NK-92 (cell line): ENCODE results near the gene ZNF331.

Source experiments
- DNase-seq: peaks from one replicate; lab custom pipeline; 2025; ENCODE audit not compliant: unreplicated experiment; lab: John Stamatoyannopoulos, UW

The ZNF331 gene

GRCh38 chr19:53571339-53571738, 33.4 kb downstream of the ZNF331 start:
- DNase-seq: no peak

- DNase-seq: no peak
Measured at GRCh38 chr19:53576941-53577653, 39.2 kb downstream of the ZNF331 start.

- no peak for DNase-seq
Measured at GRCh38 chr19:53577968-53578367, 40.0 kb downstream of the ZNF331 start.

- DNase-seq: no peak
Measured at GRCh38 chr19:53579518-53579917, 41.6 kb downstream of the ZNF331 start.

GRCh38 chr19:53580871-53581835, 43.2 kb downstream of the ZNF331 start:
- no peak for DNase-seq

- no peak for DNase-seq
Measured at GRCh38 chr19:53581871-53582279, 43.9 kb downstream of the ZNF331 start.

- DNase-seq: no peak
Measured at GRCh38 chr19:53583181-53583580, 45.2 kb downstream of the ZNF331 start.

GRCh38 chr19:53586277-53586691, 48.3 kb downstream of the ZNF331 start:
- no peak for DNase-seq

- no peak for DNase-seq
Measured at GRCh38 chr19:53594811-53595509, 57.0 kb downstream of the ZNF331 start.

- DNase-seq: no peak
Measured at GRCh38 chr19:53595510-53595867, 57.5 kb downstream of the ZNF331 start.

GRCh38 chr19:53596056-53596455, 58.1 kb downstream of the ZNF331 start:
- DNase-seq: no peak

GRCh38 chr19:53597023-53597422, 59.1 kb downstream of the ZNF331 start:
- DNase-seq: no peak

GRCh38 chr19:53598361-53598760, 60.4 kb downstream of the ZNF331 start:
- no peak for DNase-seq

- DNase-seq: no peak
Measured at GRCh38 chr19:53600217-53600616, 62.3 kb downstream of the ZNF331 start.

GRCh38 chr19:53606031-53606430, 68.1 kb downstream of the ZNF331 start:
- DNase-seq: no peak

GRCh38 chr19:53608381-53608780, 70.4 kb downstream of the ZNF331 start:
- no peak for DNase-seq

GRCh38 chr19:53612762-53613526, 75.0 kb downstream of the ZNF331 start:
- no peak for DNase-seq

GRCh38 chr19:53621885-53622740, 84.2 kb downstream of the ZNF331 start:
- no peak for DNase-seq

GRCh38 chr19:53624771-53625545, 87.0 kb downstream of the ZNF331 start:
- DNase-seq: no peak
